ENCODE measurements around the gene CDNF. TPM values are rescaled to one million over a fixed set of nuclear protein-coding genes. Genes with fewer than 3 reads are reported as not detected.
A peak's percentile ranks its signal among the peaks of the same experiment; 100 is the strongest.
"Not testable (repeated sequence)": the region's sequence is repeated elsewhere in the genome, so short reads cannot be mapped to it uniquely, and the experiment has no call there.

Gene CDNF
- polyA plus RNA-seq, 4 donors, result 2.1 to 4.1 (median 3.2) TPM

- no peak for DNase-seq (ENCODE audit: low read depth in 4 of 4, low spot score in 2 of 4)
Observed at GRCh38 chr10:14840178-14840577, 2.3 kb upstream of the CDNF start.

GRCh38 chr10:14839305-14839695 is 1.5 kb upstream of the CDNF start:
- no peak for DNase-seq (ENCODE audit: low read depth in 4 of 4, low spot score in 2 of 4)

GRCh38 chr10:14838582-14839304 is 906 bp upstream of the CDNF start:
- DNase-seq (ENCODE audit: low read depth in 4 of 4, low spot score in 2 of 4), result peak; percentile 31 to 48 (median 34)

- peak in 2 of 4 donors; percentile 75 to 80 for DNase-seq (ENCODE audit: low read depth in 4 of 4, low spot score in 2 of 4)
Observed at GRCh38 chr10:14837003-14837756, 657 bp downstream of the CDNF start.

- no peak for DNase-seq (ENCODE audit: low read depth in 4 of 4, low spot score in 2 of 4)
Observed at GRCh38 chr10:14836208-14836607, 1.6 kb downstream of the CDNF start.

GRCh38 chr10:14833106-14833505 is 4.7 kb downstream of the CDNF start:
- no peak for DNase-seq (ENCODE audit: low read depth in 4 of 4, low spot score in 2 of 4)

GRCh38 chr10:14826076-14826829 is 11.6 kb downstream of the CDNF start:
- no peak for DNase-seq (ENCODE audit: low read depth in 4 of 4, low spot score in 2 of 4)

GRCh38 chr10:14823966-14824365 is 13.9 kb downstream of the CDNF start:
- DNase-seq (ENCODE audit: low read depth in 4 of 4, low spot score in 2 of 4), result no peak

GRCh38 chr10:14822879-14823755 is 14.7 kb downstream of the CDNF start:
- DNase-seq (ENCODE audit: low read depth in 4 of 4, low spot score in 2 of 4), result peak in 1 of 4 donors; percentile 25

- no peak for DNase-seq (ENCODE audit: low read depth in 4 of 4, low spot score in 2 of 4)
Observed at GRCh38 chr10:14821635-14822375, 16.0 kb downstream of the CDNF start.

- no peak for DNase-seq (ENCODE audit: low read depth in 4 of 4, low spot score in 2 of 4)
Observed at GRCh38 chr10:14820775-14821154, 17.1 kb downstream of the CDNF start.

GRCh38 chr10:14820010-14820774 is 17.6 kb downstream of the CDNF start:
- DNase-seq (ENCODE audit: low read depth in 4 of 4, low spot score in 2 of 4), result no peak

- not testable (repeated sequence) for DNase-seq (ENCODE audit: low read depth in 4 of 4, low spot score in 2 of 4)
Observed at GRCh38 chr10:14816717-14817116, 21.1 kb downstream of the CDNF start.

- no peak for DNase-seq (ENCODE audit: low read depth in 4 of 4, low spot score in 2 of 4)
Observed at GRCh38 chr10:14815681-14816080, 22.2 kb downstream of the CDNF start.

GRCh38 chr10:14812271-14812670 is 25.6 kb downstream of the CDNF start:
- no peak for DNase-seq (ENCODE audit: low read depth in 4 of 4, low spot score in 2 of 4)

- no peak for DNase-seq (ENCODE audit: low read depth in 4 of 4, low spot score in 2 of 4)
Observed at GRCh38 chr10:14810969-14811953, 26.6 kb downstream of the CDNF start.

- no peak for DNase-seq (ENCODE audit: low read depth in 4 of 4, low spot score in 2 of 4)
Observed at GRCh38 chr10:14806318-14806717, 31.5 kb downstream of the CDNF start.

GRCh38 chr10:14803827-14804226 is 34.0 kb downstream of the CDNF start:
- DNase-seq (ENCODE audit: low read depth in 4 of 4, low spot score in 2 of 4), result no peak

Measured in left renal cortex interstitium (tissue), 4 donors.